GM10266 (cell line): Measurements from ENCODE around the gene ETFRF1.

Source experiments
- DNase-seq: peaks from one replicate; pipeline ENCODE4 v3.0.0; 2012; ENCODE audit errors: extremely low spot score
- CTCF ChIP-seq: IDR thresholded peaks from 2 replicates; pipeline ENCODE4 v1.5.1; 2012; ENCODE audit warnings: mild to moderate bottlenecking, low read depth; ENCODE audit not compliant: control insufficient read depth, insufficient read depth; ENCODE audit errors: missing control alignments

ETFRF1 gene

GRCh38 chr12:25195056-25195971 lies at the start of gene ETFRF1, which contains the start of gene DNAI7:
Gene ETFRF1 (plus strand): TSS chr12:25195237. CDS start chr12:25203957, 8,720 bp downstream.
Gene DNAI7 (minus strand): TSS chr12:25195160. CDS start chr12:25195078, 82 bp downstream.
- peak; percentile 84 for DNase-seq
- TF ChIP-seq CTCF = no peak

- DNase-seq = no peak
- TF ChIP-seq CTCF = no peak
Measured at GRCh38 chr12:25146686-25147085, 48.4 kb upstream of the ETFRF1 start.

GRCh38 chr12:25151476-25151875 lies 43.6 kb upstream of the ETFRF1 start:
- no peak for TF ChIP-seq CTCF
- no peak for DNase-seq

GRCh38 chr12:25152055-25152454 lies 43.0 kb upstream of the ETFRF1 start:
- no peak for TF ChIP-seq CTCF
- DNase-seq = no peak

GRCh38 chr12:25155022-25155576 lies 39.9 kb upstream of the ETFRF1 start:
- peak; percentile 34 for DNase-seq
- TF ChIP-seq CTCF = peak; percentile 62

- no peak for DNase-seq
- TF ChIP-seq CTCF = no peak
Measured at GRCh38 chr12:25156061-25156460, 39.0 kb upstream of the ETFRF1 start.

GRCh38 chr12:25162866-25163265 lies 32.2 kb upstream of the ETFRF1 start:
- no peak for DNase-seq
- no peak for TF ChIP-seq CTCF
